Nephron progenitor cell (in vitro differentiated cells): ENCODE measurements around the gene MAPRE2.

ENCODE experiments used
- DNase-seq: peaks from one replicate; pipeline ENCODE4 v3.0.0; 2021
- H3K27ac Mint-ChIP-seq: 2 replicates; pipeline ENCODE4 v1.8.0; 2021; ENCODE audit warnings: mild to moderate bottlenecking, moderate library complexity, mixed read lengths
- H3K27me3 Mint-ChIP-seq: 2 replicates; pipeline ENCODE4 v1.8.0; 2021; ENCODE audit warnings: mild to moderate bottlenecking, low read depth, mixed read lengths; ENCODE audit not compliant: poor library complexity
- H3K36me3 Mint-ChIP-seq: 2 replicates; pipeline ENCODE4 v1.8.0; 2021; ENCODE audit warnings: low read depth, mixed read lengths
- H3K4me1 Mint-ChIP-seq: 2 replicates; pipeline ENCODE4 v1.8.0; 2021; ENCODE audit warnings: mixed read lengths
- H3K4me3 Mint-ChIP-seq: 2 replicates; pipeline ENCODE4 v1.8.0; 2021; ENCODE audit warnings: mild to moderate bottlenecking, moderate library complexity, mixed read lengths
- H3K9me3 Mint-ChIP-seq: 2 replicates; pipeline ENCODE4 v1.8.0; 2021; ENCODE audit warnings: mild to moderate bottlenecking, moderate library complexity, mixed read lengths
- CTCF ChIP-seq: fragments of 200-600 bp; sonication (generic); IDR thresholded peaks from 2 replicates; pipeline ENCODE4 v1.5.0; 2021; ENCODE audit warnings: antibody characterized with exemption

The MAPRE2 gene

GRCh38 chr18:35040988-35041814, at the start of gene MAPRE2:
Gene MAPRE2, plus strand, starts transcription at chr18:35041413. Its CDS starts 127 bp downstream, at chr18:35041540.
- peak within 1 kb of the TSS; percentile 99 for H3K27ac Mint-ChIP-seq
- peaks cover 86% of the 10 kb centered on the region for H3K4me1 Mint-ChIP-seq
- H3K9me3 Mint-ChIP-seq, result peaks cover 3% of the 10 kb centered on the region
- peak within 1 kb of the TSS; percentile 99 for H3K4me3 Mint-ChIP-seq
- DNase-seq, result peak; percentile 100
- H3K27me3 Mint-ChIP-seq, result no peaks in the 10 kb centered on the region
- no peaks in the 10 kb centered on the region for H3K36me3 Mint-ChIP-seq
- no peak for TF ChIP-seq CTCF

- peaks cover 16% of the 10 kb centered on the region for H3K4me1 Mint-ChIP-seq
- TF ChIP-seq CTCF, result no peak
- no peak for DNase-seq
- H3K9me3 Mint-ChIP-seq, result peaks cover 9% of the 10 kb centered on the region
- H3K36me3 Mint-ChIP-seq, result no peaks in the 10 kb centered on the region
- H3K4me3 Mint-ChIP-seq, result no peak overlapping the region
- H3K27me3 Mint-ChIP-seq, result peaks cover 17% of the 10 kb centered on the region
- no peak overlapping the region for H3K27ac Mint-ChIP-seq
These were observed 49.7 kb upstream of the MAPRE2 start for GRCh38 chr18:34991561-34991960.

GRCh38 chr18:34993289-34993688, 47.9 kb upstream of the MAPRE2 start:
- no peak overlapping the region for H3K4me3 Mint-ChIP-seq
- no peak for DNase-seq
- H3K27me3 Mint-ChIP-seq, result peaks cover 6% of the 10 kb centered on the region
- peaks cover 21% of the 10 kb centered on the region for H3K4me1 Mint-ChIP-seq
- no peak for TF ChIP-seq CTCF
- peaks cover 15% of the 10 kb centered on the region for H3K9me3 Mint-ChIP-seq
- H3K36me3 Mint-ChIP-seq, result no peaks in the 10 kb centered on the region
- H3K27ac Mint-ChIP-seq, result no peak overlapping the region

DNA sequence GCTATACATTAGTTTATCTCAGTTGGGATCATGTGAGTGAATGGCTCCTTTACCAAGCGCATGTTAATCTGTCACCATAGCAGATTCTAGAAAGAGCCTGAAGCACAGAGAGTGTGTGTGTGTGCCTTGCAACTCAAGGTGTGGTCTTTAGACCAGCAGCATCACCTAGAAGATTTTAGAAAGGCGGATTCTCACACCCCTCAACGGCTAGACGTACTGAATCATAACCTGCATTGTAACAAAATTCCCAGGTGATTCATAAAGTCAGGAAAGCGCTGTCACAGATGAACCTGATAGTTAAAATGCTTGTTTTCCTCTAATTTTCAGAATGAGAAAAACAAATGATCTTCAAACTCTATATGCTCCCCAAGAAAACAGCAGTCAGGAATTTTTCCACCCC, 45.5 kb upstream of the MAPRE2 start:
- DNase-seq, result no peak
- no peak overlapping the region for H3K4me3 Mint-ChIP-seq
- no peak for TF ChIP-seq CTCF
- peaks cover 3% of the 10 kb centered on the region for H3K27me3 Mint-ChIP-seq
- no peak overlapping the region for H3K27ac Mint-ChIP-seq
- H3K9me3 Mint-ChIP-seq, result peaks cover 15% of the 10 kb centered on the region
- H3K36me3 Mint-ChIP-seq, result no peaks in the 10 kb centered on the region
- H3K4me1 Mint-ChIP-seq, result peaks cover 41% of the 10 kb centered on the region

GRCh38 chr18:34998661-34999060, 42.6 kb upstream of the MAPRE2 start:
- H3K27ac Mint-ChIP-seq, result no peak overlapping the region
- no peak for DNase-seq
- H3K9me3 Mint-ChIP-seq, result peaks cover 15% of the 10 kb centered on the region
- peaks cover 38% of the 10 kb centered on the region for H3K4me1 Mint-ChIP-seq
- no peak for TF ChIP-seq CTCF
- H3K36me3 Mint-ChIP-seq, result no peaks in the 10 kb centered on the region
- H3K4me3 Mint-ChIP-seq, result no peak overlapping the region
- H3K27me3 Mint-ChIP-seq, result peaks cover 13% of the 10 kb centered on the region

DNA sequence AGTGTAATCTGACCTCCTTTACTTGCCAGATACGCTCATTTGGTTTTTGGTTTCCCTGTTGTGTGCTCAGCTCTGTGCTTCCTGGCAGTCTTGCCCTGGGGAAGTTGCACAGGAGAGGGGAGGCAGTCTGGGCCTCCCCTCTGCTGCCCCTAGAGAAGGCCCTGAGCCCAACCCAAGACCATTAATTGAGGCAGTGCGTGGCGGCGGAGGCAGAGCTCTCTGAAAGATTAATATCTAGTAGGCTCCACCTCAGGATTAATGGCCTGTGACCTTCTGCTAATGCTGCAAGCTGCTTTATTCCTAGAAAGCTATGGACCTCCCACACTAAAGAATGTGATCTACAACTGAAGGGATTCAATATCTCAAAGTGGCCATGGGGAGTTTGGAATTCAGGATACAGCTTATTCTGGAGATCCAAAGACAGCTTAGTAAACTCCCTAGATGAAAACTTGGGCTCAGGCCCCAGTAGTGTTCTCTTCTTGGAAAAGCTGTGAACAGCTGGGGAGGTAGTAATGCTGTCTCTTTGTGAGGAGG, 41.4 kb upstream of the MAPRE2 start:
- no peak for TF ChIP-seq CTCF
- Mint-ChIP-seq H3K9me3 (peaks cover 15% of the 10 kb centered on the region), H3K4me1 (peaks cover 32% of the 10 kb centered on the region), H3K27ac (peak overlapping the region; percentile 93), H3K36me3 (no peaks in the 10 kb centered on the region), H3K27me3 (peaks cover 13% of the 10 kb centered on the region), H3K4me3 (peak overlapping the region; percentile 39)
- peak; percentile 60 for DNase-seq
